Fibroblast of skin of scalp (primary cell): Measurements from ENCODE around the gene CIZ1.
A peak's percentile ranks its signal among the peaks of the same experiment; 100 is the strongest.

Source experiments
- DNase-seq: peaks from one replicate; pipeline ENCODE4 v3.0.0-alpha.2; 2013

CIZ1 gene

DNA sequence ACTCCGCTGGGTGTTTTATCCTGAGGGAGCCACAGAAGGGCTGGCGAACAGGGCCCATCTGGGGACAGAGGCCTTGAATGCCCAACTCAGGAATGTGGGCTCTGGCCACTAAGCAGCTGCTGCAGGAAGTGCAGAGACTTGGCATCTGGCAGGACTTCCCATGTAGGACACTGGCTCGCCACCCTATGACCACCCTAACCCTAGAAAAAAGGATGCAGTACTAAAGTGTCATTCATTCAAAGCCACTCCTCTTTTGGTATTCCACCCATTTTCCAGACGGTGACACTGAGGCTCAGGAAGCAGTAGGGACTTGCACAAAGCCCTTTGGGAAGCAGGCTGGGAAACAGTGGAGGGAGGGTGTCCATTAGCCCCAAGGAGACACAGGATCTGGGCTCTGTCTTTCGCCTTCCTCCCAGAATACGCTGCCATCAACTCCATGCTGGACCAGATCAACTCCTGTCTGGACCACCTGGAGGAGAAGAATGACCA, 28.3 kb downstream of the CIZ1 start:
- DNase-seq, result no peak

DNA sequence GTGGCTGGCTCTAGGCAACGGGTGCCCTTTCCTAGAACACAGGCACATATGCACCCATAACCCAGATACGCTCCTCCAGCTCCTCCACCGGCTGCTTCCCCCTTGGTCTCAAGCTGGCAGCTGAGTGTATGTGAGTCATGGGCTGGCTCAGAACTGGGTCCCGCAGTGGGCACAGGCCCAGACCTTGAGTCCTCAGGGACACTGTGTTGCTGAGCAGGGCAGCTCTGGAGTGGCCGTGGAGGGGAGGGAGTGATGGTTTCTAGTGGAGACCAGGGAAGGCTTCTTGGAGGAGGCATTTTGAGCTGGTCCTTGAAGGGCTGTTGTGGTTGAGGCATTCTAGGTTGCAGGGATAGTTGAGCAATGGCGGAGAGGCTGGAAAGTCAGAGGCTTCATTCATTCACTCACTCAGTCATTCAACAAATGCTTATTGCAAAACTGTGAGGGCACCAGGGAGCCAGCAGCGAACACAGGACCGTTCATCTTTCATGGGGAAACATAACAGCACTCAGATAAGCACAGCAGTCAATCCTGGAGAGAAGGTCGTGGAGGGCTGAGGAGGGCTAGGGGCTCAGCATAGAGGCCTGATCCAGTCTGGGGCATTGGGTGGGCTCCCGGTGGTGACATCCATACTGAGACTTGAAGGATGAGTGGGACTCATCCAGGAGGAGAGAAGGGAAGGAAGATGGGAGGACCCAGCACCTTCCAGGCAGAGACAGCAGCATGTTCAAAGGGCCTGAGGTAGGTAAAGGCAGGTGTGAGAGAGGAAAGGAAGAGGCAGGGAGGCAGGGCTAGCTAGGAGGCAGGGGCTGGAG, 29.0 kb downstream of the CIZ1 start:
- no peak for DNase-seq

DNA sequence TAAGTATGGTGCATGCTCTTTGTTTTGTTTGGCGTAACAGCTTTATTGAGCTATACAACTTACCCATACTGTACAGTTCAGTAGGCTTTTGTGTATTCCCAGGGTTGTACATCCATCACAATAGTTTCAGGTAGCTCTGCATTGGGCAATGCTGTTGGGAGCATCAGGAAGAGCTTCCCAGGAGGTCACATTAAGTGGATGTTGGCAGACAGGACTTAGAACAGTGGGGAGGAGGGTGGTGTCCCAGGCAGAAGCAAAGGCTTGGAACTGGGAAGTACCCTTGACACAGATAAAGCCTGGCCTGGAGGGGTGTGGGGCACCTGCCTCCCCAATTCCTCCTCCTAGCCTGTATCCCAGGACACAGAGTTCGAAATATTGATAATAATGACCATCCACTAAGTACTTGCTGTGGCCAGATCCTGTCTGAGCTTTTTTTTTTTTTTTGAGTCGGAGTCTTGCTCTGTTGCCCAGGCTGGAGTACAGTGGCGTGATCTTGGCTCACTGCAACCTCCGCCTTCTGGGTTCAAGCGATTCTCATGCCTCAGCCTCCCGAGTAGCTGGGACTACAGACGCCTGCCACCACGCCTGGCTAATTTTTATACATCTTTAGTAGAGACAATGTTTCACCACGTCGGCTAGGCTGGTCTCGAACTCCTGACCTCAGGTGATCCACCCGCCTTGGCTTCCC, 30.0 kb downstream of the CIZ1 start:
- DNase-seq, result no peak

DNA sequence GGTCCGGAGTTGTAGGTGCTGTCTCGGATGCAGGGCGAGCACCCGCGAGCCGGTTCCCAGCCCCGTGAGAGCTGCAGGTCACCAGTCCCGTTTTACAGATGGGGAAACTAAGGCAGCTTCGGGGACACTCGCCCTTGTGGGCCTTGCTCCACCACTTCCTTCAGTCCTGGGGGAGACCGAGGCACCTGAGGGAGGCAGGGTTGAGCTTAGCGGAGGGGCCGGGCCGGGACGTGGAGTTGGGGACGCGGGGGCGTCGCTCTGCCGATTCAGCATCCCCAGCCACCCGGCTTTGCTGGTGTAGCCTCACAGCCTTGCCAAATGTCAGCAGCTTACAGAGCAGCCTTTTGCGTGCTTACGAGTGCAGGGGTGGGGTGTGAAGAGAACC, 30.8 kb downstream of the CIZ1 start:
- no peak for DNase-seq

DNA sequence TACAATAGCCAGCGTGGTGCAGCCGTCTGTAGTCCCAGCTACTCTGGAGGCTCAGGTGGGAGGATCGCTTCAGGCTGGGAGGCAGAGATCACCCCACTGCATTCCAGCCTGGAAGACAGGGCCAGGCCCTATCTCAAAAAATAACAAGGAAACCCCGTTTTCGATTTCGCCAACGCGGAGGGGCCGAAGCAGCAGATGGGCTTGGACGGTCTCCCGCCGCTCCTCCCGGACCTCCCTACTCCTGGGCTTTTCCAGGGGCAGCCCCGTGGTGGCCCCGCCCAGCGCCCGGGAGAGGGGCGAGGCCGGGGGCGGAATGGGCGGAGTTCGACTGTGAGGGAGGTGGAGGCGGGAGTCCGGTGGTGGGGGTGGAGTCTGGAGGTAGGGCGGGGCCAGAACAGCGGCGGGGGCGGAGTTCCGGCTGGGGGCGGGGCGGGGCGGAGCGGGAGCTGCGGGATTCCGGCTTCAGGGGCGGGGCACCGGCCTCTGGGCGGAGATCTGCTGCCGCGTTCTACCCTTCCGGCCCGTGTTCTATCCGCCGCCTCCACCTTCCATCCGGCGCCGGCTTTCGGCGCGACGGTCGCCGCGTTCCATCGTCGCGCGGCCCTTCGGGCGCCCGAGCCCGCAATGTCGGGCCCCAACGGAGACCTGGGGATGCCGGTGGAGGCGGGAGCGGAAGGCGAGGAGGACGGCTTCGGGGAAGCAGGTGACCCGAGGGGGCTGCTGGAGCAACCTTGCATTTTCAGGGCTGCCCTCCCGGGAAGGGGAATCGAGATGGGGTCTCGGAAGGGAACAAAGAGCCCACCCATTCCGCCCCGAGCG, 31.4 kb downstream of the CIZ1 start, which contains the start of gene BBLN:
BBLN (plus strand) TSS at position 482 of the 819 bp plus-strand sequence; CDS start at position 625, 143 bp downstream.
- DNase-seq, result peak; percentile 95

DNA sequence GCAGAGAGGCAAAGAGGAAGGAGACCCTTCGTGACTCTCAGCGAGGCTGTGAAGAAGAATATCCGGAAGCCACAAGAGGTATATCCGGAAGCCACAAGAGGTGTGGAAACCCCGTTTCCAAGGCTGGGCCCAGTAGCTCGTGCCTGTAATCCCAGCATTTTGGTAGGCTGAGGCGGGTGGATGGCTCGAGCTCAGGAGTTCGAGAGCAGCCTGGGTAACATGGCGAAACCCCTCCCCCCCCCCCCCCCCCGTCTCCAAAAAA, 31.9 kb downstream of the CIZ1 start:
- no peak for DNase-seq

DNA sequence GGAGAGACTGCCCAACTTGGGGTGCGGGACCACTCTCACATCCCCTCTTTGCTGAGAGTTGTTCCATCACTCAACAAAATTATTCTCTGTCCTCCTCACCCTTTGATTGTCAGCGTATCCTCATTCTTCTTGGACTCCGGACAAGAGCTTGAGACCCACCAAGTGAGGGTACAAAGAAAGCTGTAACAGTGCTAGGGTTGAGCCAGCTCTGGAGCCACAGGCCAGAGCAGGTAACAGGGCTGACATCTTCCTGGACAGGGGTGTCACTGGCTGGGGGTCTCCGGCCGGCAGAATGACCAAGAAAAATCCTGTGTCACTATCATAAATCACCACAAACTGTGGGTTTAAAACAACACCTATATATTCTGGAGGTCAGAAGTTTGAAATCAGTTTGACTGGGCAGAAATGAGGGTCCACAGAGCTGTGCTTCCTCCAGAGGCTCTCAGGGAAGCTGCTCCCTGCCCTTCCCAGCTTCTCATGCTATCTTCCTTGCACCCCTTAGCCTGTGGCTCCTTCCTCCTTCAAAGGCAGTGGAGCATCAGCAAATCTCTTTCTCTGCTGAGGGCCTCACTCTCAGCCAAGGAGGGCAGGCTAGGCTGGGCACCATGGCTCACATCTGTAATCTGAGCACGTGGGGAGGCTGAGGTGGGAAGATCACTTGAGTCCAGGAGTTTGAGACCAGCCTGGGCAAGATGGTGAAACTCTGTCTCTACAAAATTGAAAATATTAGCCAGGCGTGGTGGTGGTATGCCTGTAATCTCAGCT, 35.5 kb downstream of the CIZ1 start:
- no peak for DNase-seq

DNA sequence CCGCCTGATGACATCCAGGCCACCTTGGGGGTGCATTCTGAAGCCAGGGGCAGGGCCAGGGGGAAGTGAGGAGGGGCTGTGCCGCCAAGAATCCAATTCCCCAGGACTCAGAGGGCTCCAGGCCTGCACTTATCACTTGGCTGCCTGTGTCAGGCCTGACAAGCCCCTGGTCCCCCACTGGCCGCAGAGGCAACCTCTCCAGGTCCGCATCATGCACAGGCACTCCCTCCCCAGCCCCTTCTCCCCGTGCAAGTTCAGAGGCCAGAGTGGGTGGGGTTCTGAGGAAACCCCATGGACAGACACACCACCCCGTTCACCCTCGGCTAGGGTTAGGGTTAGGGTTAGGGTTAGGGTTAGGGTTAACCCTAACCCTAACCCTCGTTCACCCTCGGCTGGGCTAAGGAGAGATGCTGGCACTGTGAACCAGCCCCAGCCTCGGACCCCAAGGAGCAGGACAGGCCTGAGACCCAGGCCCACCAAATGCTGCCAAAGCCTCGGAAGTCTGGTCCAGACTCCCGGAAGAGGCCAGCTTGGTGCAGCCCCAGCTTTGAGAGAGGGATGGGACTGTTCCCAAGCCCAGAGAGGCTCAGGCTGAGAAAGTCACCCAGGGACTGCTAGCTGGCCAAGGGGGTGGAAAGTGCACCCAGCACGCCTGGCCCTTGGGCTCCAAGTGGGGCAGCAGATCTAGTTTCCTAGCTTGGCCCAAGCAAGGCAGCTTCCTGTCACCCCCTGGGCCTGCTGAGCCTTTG, 37.3 kb downstream of the CIZ1 start:
- DNase-seq, result no peak

DNA sequence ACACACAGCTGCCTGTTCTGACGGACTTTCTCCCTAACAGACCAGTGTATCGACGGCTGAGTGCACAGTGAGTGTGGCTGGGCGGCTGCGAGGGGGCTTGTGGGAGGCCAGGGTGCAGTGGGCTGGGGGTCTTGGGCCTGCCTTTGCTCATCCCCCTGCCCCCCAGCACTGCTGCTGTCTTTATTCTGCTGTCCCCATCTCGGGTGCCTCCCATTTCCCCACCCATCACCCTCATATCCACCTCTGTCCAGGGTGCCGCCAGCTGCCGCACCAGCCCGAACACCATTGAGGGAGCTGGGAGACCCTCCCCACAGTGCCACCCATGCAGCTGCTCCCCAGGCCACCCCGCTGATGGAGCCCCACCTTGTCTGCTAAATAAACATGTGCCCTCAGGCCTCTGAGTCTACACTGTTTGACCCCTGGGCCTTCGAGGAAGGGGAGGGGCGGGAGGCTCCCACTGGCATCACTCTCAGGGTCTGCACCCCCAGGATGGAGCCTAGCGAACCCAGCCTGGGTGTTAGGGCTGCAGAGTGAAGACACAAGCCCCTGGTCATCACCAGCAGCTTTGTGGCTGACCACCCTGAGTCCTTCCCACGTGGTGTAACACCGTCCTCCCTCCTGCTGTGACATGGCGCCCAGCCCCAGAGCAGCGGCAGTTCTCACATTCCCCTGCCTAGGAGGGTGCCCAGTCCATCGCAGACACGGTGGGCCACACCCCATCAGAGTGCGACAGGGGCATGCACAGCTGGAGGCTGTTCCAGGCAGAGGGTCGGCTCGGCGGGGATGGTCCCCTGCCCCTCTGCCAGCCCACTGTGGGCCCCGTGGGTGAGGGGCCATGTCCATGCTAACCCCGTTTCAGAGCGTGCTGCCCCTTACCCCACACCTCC, 38.1 kb downstream of the CIZ1 start:
- no peak for DNase-seq

DNA sequence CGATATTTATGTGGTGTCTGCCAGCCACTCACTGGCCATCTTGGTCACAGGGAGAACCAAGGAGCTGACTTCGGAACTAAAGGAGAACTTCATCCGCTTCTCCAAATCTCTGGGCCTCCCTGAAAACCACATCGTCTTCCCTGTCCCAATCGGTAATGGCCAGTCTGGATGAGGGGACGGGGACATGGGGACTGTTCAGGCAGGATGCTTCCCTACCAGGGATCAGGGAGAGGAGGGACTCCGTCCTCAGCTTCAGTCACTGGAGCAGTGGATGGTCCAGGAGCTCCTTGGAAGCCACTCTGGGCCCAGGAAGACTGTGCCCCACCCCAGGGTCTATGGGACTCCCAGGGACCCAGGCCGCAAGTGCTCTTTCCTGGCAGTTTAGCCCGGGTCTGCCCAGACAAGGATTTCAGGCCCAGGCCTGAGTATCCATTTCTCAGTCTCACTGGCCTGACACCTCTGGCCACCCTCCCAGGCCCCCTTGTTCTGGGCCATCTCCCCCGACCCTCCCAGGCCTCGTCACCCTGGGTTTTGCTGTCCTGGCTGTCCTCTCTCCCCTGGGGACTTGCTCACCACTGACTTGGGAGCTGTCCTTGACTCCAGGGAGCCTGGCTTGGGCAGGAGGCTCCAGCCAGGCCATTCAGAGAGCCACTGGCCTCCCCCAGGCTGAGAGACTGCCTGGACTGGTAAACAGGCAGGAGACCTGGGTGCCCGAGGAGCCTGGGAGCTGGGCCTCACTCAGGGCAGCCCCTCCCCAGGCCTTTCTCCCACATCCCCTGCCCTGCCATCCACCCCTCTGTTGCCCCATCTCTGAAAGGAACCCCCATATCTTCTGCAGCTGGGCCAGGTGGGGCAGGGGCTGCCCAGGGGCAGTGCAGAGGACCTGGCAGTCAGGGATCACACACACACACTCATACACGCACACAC, 39.0 kb downstream of the CIZ1 start:
- DNase-seq, result no peak

DNA sequence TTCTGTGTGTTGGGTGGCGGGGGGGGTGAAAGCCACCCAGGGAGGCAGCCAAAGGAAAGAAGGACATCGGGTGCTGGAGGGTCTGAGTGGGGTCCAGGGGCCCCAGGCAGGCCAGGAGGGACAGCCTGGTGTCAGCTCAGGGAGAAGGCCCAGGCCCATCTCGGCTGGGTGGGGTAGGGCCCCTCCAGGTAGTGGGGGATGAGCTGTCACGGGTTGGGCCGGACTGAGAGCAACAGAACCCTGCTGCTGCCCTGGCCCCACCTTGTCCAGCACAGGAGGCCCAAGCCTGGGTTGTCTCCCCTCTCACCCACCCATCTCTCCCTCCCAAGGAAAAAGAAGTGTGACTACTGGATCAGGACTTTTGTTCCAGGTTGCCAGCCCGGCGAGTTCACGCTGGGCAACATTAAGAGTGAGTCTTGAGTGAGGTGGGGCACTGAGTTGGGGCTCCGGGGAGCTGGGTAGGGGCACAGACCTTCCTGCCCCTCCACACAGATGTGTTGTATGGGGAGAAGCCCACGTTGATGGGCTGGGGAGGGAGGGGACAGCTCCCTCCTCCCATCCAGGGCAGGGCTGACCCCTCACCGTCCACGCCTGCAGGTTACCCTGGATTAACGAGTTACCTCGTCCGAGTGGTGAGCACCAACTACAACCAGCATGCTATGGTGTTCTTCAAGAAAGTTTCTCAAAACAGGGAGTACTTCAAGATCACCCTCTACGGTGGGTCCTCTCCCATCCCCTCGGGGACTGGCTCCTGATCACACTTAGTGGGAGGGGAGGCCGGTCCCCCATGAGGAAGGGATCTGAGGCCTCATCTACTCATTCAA, 39.9 kb downstream of the CIZ1 start:
- no peak for DNase-seq

DNA sequence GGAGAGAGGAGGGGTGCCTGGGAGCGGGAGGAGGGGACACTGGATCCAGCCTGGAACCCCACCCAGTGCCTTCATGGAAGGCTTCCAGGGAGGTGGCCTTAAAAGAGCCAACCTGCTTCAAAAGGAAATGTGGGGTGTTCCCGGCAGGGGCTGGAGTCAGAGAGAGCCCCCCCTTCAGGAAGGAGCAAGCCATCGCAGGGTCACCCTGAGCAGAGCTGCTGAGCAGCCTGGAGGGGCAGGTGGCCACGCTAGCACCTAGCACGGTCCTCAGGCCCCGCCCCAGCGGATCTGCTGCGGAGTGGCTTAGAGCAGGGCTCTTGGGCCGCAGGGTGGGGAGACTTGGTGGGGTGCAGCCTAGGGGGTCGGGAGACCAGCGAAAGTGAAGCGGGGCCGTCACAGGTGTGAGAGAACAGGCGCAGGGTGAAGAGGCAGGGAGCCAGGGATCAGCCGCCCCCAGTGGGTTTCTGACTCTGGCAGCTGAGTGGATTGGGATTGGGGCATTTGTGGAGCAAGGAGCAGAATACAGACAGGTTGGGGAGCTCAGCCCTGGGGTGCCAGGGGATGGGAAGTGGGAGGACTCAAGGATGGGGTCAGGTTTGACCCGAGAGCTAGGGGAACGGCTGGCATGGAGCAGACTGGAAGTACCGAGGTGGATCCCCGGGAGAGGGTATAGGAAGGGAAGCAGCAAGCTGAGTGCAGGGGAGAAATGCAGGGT, 40.6 kb downstream of the CIZ1 start:
- no peak for DNase-seq

DNA sequence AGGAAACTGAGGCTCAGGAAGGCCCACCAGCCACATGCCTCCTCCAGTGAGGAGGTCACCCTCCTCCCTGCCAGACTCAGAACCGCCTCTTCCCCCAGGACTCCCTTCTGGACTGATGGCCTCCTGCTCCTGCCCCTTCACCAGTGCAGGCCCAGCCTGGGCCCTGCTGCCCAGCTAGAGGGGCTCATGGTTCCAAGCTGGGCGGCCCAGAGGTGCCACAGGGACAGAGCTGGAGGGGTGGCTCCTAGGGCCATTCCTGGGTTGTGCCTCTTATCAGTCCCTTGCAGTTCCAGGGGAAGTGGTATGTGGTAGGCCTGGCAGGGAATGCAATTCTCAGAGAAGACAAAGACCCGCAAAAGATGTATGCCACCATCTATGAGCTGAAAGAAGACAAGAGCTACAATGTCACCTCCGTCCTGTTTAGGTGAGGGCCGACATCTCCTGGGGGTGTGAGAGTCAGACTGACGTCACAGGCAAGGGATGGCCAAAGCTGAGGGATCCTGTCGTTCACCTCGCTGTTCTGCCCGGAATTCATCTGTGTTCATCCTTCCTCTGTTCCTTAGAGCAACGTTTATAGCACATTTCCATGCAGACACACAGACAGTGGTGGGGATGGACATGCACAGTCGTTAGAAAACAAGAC, 41.3 kb downstream of the CIZ1 start:
- no peak for DNase-seq

DNA sequence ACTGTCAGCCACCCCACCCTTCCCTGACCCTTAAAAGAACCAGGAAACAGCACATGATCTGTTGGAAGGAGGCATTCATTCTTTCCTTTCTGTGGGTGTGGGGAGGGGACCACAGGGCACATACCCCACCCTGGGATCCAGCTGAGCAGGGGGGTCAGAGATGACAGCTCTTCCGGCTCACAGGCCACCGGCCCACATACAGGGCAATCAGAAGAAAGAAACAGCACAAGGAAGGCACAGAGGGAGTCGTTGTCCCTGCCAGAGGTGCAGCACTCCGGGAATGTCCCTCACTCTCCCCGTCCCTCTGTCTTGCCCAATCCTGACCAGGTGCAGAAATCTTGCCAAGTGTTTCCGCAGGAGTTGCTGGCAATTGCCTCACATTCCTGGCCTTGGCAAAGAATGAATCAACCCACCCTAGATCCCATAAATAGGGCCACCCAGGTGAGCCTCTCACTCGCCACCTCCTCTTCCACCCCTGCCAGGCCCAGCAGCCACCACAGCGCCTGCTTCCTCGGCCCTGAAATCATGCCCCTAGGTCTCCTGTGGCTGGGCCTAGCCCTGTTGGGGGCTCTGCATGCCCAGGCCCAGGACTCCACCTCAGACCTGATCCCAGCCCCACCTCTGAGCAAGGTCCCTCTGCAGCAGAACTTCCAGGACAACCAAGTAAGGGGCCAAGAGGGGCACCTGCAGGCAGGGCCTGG, 42.2 kb downstream of the CIZ1 start, which contains the start of gene LCN2:
LCN2 (plus strand) TSS at position 453 of the 701 bp plus-strand sequence; CDS start at position 526, 73 bp downstream.
- DNase-seq, result no peak

DNA sequence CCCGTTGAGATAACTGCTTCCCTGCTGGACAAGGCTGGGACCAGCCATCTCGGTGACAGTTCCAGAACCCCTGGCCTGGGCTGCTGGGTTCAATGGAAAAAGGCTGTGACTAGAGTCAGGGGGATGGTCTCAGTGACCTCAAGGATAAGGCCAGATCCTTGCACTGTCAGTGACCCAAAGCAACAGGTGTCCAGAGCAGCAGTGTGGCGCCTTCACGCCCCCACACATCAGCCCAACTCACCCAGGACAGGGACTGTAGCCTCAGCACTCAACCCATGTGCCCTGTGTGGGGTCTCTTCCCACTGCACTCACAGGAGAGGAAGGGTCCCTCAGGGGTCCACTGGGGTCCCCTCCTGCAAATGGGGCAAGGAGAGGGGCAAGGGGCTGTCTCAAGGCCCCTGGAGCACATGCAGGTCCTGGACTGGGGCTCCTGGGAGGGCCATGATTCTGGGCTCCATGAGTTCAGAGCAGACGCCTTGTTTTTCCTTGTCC, 42.8 kb downstream of the CIZ1 start:
- no peak for DNase-seq

DNA sequence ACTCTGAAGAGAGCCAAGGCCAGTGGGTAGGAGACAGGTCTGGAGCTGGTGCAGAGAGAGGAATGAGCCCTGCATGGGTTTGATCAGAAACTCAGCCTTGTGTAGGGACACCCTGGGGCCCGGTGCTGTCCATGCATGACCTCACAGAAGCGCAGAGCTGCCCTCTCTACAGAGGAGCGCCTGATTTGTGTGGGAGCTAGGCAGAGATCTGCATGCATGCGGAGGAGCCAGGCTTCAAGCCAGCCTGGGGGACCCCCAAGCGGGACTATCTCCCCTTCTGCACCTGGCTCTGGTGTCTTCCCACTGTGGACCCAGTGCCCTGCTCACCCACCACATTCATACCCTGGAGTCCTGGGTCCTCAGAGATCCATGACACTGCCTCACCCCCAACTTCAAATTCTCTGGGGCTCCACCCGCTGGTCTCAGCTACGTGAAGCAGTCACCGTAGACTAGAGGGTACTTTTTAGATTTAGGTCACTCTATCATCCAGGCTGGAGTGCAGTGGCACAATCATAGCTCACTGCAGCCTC, 44.7 kb downstream of the CIZ1 start:
- DNase-seq, result no peak
